ENCODE results near the gene ZBTB49.

DNA sequence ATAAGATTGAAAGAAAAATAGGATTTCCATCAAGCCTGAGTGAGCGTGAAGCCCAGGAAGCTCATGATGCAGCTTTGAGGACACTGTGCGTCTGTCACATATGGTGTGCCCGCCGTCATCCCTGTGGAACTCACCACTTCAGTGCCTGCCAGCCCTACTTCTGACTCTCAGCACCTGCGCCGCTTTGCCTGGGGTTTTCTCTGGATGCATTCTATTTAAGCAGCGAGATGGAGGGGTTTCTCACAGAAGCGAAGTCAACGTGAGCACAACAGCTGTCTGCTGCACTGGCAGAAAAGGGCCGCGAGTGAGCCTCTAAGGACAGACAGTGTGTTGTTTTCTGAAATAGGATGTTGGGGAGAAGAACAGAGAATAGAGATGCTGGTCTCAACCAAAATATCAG, 35.9 kb upstream of the ZBTB49 start:
- no peak for TF ChIP-seq SUZ12 (IDR thresholded peaks at IDR 0.05)
- TF ChIP-seq CTBP1 (IDR thresholded peaks at IDR 0.05; ENCODE audit: borderline replicate concordance): no peak
- TF ChIP-seq SP1 (IDR thresholded peaks at IDR 0.05): no peak
- no peak for TF ChIP-seq ELF4 (IDR thresholded peaks at IDR 0.05)
- TF ChIP-seq FOXM1 (IDR thresholded peaks at IDR 0.05; ENCODE audit: borderline replicate concordance): no peak
- TF ChIP-seq NFRKB (IDR thresholded peaks at IDR 0.05): no peak
- TF ChIP-seq LEF1 (IDR thresholded peaks at IDR 0.05; ENCODE audit: borderline replicate concordance): no peak
- no peak for TF ChIP-seq ZNF384 (IDR thresholded peaks at IDR 0.05)
- no peak for TF ChIP-seq HDGF (IDR thresholded peaks at IDR 0.05; ENCODE audit: borderline replicate concordance)
- TF ChIP-seq TARDBP (IDR thresholded peaks at IDR 0.05): no peak
- no peak for TF ChIP-seq L3MBTL2 (conservative IDR thresholded peaks at IDR 0.05)
- TF ChIP-seq PKNOX1 (IDR thresholded peaks at IDR 0.05): no peak
- no peak for TF ChIP-seq BHLHE40 (IDR thresholded peaks at IDR 0.05; ENCODE audit: borderline replicate concordance)
- no peak for TF ChIP-seq FOXA1 (IDR thresholded peaks at IDR 0.05)
